Measurements from ENCODE around the gene C1S.

DNA sequence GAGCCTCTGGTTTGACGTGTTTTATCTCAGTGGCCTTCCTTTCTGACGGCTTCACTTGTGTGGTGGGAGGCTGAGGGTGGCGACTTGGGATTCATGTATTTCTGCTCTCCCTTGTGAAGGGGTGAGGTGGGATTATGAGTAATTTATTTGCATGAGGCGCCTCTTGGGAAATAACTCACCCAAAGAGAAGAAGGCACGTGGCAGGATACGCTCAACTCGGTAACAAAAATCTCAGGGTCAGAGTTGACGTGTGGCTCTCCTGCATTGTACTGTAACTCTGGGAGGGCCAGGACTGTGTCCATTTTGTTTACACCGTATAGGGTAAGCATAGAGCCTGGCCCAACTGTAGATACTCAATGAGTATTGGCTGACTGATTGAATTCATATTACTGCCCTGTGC is 14.6 kb upstream of the C1S start:
- no peak for TF ChIP-seq CTCF (IDR thresholded peaks at IDR 0.05)
- TF ChIP-seq POLR2A (IDR thresholded peaks at IDR 0.05), result no peak
- no peak for TF ChIP-seq POLR2AphosphoS5 (IDR thresholded peaks at IDR 0.05; ENCODE audit: insufficient read depth in 1 of 2, low read depth in 1 of 2)

Measured in vagina (tissue), 2 donors.